Measurements from ENCODE around the gene CLIP2.
"Not testable (repeated sequence)": the region's sequence is repeated elsewhere in the genome, so short reads cannot be mapped to it uniquely, and the experiment has no call there.

GRCh38 chr7:74402668-74403067 lies 113.5 kb downstream of the CLIP2 start:
- not testable (repeated sequence) for TF ChIP-seq FOXM1 (IDR thresholded peaks at IDR 0.05; ENCODE audit: borderline replicate concordance); SP1 (IDR thresholded peaks at IDR 0.05); LEF1 (IDR thresholded peaks at IDR 0.05; ENCODE audit: borderline replicate concordance); ELF4 (IDR thresholded peaks at IDR 0.05); CTBP1 (IDR thresholded peaks at IDR 0.05; ENCODE audit: borderline replicate concordance); HDGF (IDR thresholded peaks at IDR 0.05; ENCODE audit: borderline replicate concordance); SUZ12 (IDR thresholded peaks at IDR 0.05); BHLHE40 (IDR thresholded peaks at IDR 0.05; ENCODE audit: borderline replicate concordance)
- TF ChIP-seq, protein P1, sequence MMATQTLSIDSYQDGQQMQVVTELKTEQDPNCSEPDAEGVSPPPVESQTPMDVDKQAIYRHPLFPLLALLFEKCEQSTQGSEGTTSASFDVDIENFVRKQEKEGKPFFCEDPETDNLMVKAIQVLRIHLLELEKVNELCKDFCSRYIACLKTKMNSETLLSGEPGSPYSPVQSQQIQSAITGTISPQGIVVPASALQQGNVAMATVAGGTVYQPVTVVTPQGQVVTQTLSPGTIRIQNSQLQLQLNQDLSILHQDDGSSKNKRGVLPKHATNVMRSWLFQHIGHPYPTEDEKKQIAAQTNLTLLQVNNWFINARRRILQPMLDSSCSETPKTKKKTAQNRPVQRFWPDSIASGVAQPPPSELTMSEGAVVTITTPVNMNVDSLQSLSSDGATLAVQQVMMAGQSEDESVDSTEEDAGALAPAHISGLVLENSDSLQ (IDR thresholded peaks at IDR 0.05): not testable (repeated sequence)

Data from HEK293T (cell line).